Neural crest cell (in vitro differentiated cells): ENCODE measurements around the gene NUPR2. TPM values are rescaled to one million over a fixed set of nuclear protein-coding genes. Genes with fewer than 3 reads are reported as not detected.
"Not testable (repeated sequence)": the region's sequence is repeated elsewhere in the genome, so short reads cannot be mapped to it uniquely, and the experiment has no call there.

Experiments used
- DNase-seq: peaks from one replicate; pipeline ENCODE4 v3.0.0; 2021; ENCODE audit warnings: low read depth, mixed read lengths, low spot score
- H3K27ac Mint-ChIP-seq: one replicate; pipeline ENCODE4 v1.8.0; 2021; ENCODE audit warnings: mild to moderate bottlenecking, mixed read lengths; ENCODE audit not compliant: unreplicated experiment
- H3K27me3 Mint-ChIP-seq: 2 replicates; pipeline ENCODE4 v1.8.0; 2021; ENCODE audit warnings: low read depth, mild to moderate bottlenecking, mixed read lengths
- H3K36me3 Mint-ChIP-seq: 2 replicates; pipeline ENCODE4 v1.8.0; 2021; ENCODE audit warnings: low read depth, mild to moderate bottlenecking, mixed read lengths
- H3K4me1 Mint-ChIP-seq: 2 replicates; pipeline ENCODE4 v1.8.0; 2021; ENCODE audit warnings: mixed read lengths
- H3K4me3 Mint-ChIP-seq: one replicate; pipeline ENCODE4 v1.8.0; 2021; ENCODE audit warnings: mild to moderate bottlenecking, mixed read lengths
- H3K9me3 Mint-ChIP-seq: 2 replicates; pipeline ENCODE4 v1.8.0; 2021; ENCODE audit warnings: mixed read lengths
- CTCF ChIP-seq: fragments of 200-600 bp; sonication (generic); conservative IDR thresholded peaks from 2 replicates; pipeline ENCODE4 v1.5.0; 2021; ENCODE audit warnings: antibody characterized with exemption, mild to moderate bottlenecking
- total RNA-seq: library from RNA; stranded (reverse); gene quantifications from 2 replicates; pipeline ENCODE4 v1.2.1, GENCODE V29; 2021

Gene NUPR2
- total RNA-seq, 1 donor from 2014 or later: not detected

GRCh38 chr7:56087445-56087844 lies 28.8 kb downstream of the NUPR2 start:
- no peaks in the 10 kb centered on the region for H3K4me1 Mint-ChIP-seq
- DNase-seq: no peak
- H3K4me3 Mint-ChIP-seq: no peak overlapping the region
- no peak for TF ChIP-seq CTCF
- no peak overlapping the region for H3K27ac Mint-ChIP-seq
- no peaks in the 10 kb centered on the region for H3K36me3 Mint-ChIP-seq
- H3K27me3 Mint-ChIP-seq: no peaks in the 10 kb centered on the region
- no peaks in the 10 kb centered on the region for H3K9me3 Mint-ChIP-seq

GRCh38 chr7:56086761-56087160 lies 29.5 kb downstream of the NUPR2 start:
- H3K36me3 Mint-ChIP-seq: no peaks in the 10 kb centered on the region
- H3K9me3 Mint-ChIP-seq: no peaks in the 10 kb centered on the region
- H3K27me3 Mint-ChIP-seq: no peaks in the 10 kb centered on the region
- no peak for TF ChIP-seq CTCF
- no peak for DNase-seq
- peak overlapping the region; percentile 19 for H3K27ac Mint-ChIP-seq
- H3K4me3 Mint-ChIP-seq: no peak overlapping the region
- H3K4me1 Mint-ChIP-seq: no peaks in the 10 kb centered on the region

GRCh38 chr7:56083150-56083785 lies 32.9 kb downstream of the NUPR2 start:
- no peaks in the 10 kb centered on the region for H3K4me1 Mint-ChIP-seq
- no peaks in the 10 kb centered on the region for H3K9me3 Mint-ChIP-seq
- TF ChIP-seq CTCF: no peak
- no peak overlapping the region for H3K4me3 Mint-ChIP-seq
- H3K27ac Mint-ChIP-seq: no peak overlapping the region
- H3K36me3 Mint-ChIP-seq: peaks cover 5% of the 10 kb centered on the region
- H3K27me3 Mint-ChIP-seq: no peaks in the 10 kb centered on the region
- no peak for DNase-seq

GRCh38 chr7:56081626-56082340 lies 34.4 kb downstream of the NUPR2 start:
- DNase-seq: no peak
- Mint-ChIP-seq H3K27ac (no peak overlapping the region), H3K36me3 (peaks cover 5% of the 10 kb centered on the region), H3K27me3 (no peaks in the 10 kb centered on the region), H3K4me3 (no peak overlapping the region), H3K9me3 (no peaks in the 10 kb centered on the region), H3K4me1 (no peaks in the 10 kb centered on the region)
- no peak for TF ChIP-seq CTCF

- DNase-seq, H3K36me3 Mint-ChIP-seq, H3K9me3 Mint-ChIP-seq, H3K4me3 Mint-ChIP-seq, H3K4me1 Mint-ChIP-seq, H3K27ac Mint-ChIP-seq, H3K27me3 Mint-ChIP-seq: not testable (repeated sequence)
These were observed 35.3 kb downstream of the NUPR2 start for GRCh38 chr7:56080726-56081435.
